Kidney (tissue), 14 donors: ENCODE measurements around the gene EDAR. TPM values are rescaled to one million over a fixed set of nuclear protein-coding genes. Genes with fewer than 3 reads are reported as not detected.

Experiments
- DNase-seq, 5 donors: peaks; one replicate each; pipeline ENCODE4 v3.0.0-alpha.2; 2013 to 2020
- FAIRE-seq: peaks from 2 replicates; lab custom pipeline; 2012; peaks lifted over from hg19 to GRCh38; lab: Jason Lieb, UNC
- H3K27ac ChIP-seq, 2 donors: one replicate each; pipeline ENCODE4 v1.7.0; 2013; ENCODE audit warnings: low read depth in 2 of 2, low read length in 2 of 2, inconsistent platforms in 1 of 2
- H3K27me3 ChIP-seq: one replicate; pipeline ENCODE4 v1.7.1; 2013; ENCODE audit warnings: low read length, inconsistent platforms; ENCODE audit not compliant: control insufficient read depth, insufficient read depth
- H3K36me3 ChIP-seq, 3 donors: one replicate each; pipeline versions ENCODE4 v1.7.0 to v1.7.1; 2013; ENCODE audit warnings: low read length in 3 of 3, control low read depth in 1 of 3, inconsistent platforms in 1 of 3; ENCODE audit not compliant: insufficient read depth in 3 of 3, control insufficient read depth in 2 of 3
- H3K4me1 ChIP-seq, 3 donors: one replicate each; pipeline versions ENCODE4 v1.7.0 to v1.7.1; 2013; ENCODE audit warnings: low read length in 3 of 3, inconsistent platforms in 1 of 3, low read depth in 1 of 3; ENCODE audit not compliant: control insufficient read depth in 2 of 3, insufficient read depth in 2 of 3
- H3K4me3 ChIP-seq, 3 donors: one replicate each; pipeline versions ENCODE4 v1.7.0 to v1.8.1; 2013; ENCODE audit warnings: low read length in 3 of 3, control low read depth in 1 of 3, inconsistent platforms in 1 of 3
- H3K9ac ChIP-seq, 3 donors: one replicate each; pipeline versions ENCODE4 v1.7.0 to v1.7.1; 2013; ENCODE audit warnings: low read length in 3 of 3, control low read depth in 1 of 3, inconsistent platforms in 1 of 3
- H3K9me3 ChIP-seq, 3 donors: one replicate each; pipeline versions ENCODE4 v1.7.0 to v1.7.1; 2013; ENCODE audit warnings: low read length in 3 of 3, control low read depth in 1 of 3, inconsistent platforms in 1 of 3; ENCODE audit not compliant: control insufficient read depth in 2 of 3, insufficient read depth in 1 of 3
- CTCF ChIP-seq: IDR thresholded peaks from 3 replicates; pipeline ENCODE4 v1.5.1; 2012; ENCODE audit warnings: mild to moderate bottlenecking, moderate library complexity, borderline replicate concordance; ENCODE audit not compliant: insufficient read depth; ENCODE audit errors: extremely low read depth
- intact Hi-C: fragments of 100-400 bp; cut with DNase I; formaldehyde crosslinking; loops from one replicate; pipeline ENCODE4 v1.11.1; 2022
- polyA plus RNA-seq: library from polyadenylated mRNA; stranded (reverse); fragments of 350-450 nt; fragmentation: Illumina TruSeq; extraction: RNeasy Lipid Tissue Mini Kit (QIAGEN cat#74804); gene quantifications from one replicate; pipeline ENCODE4 v1.2.3, GENCODE V29; 2014; ENCODE audit warnings: low read depth, low replicate concordance; ENCODE audit not compliant: insufficient read depth
- total RNA-seq: library from RNA; stranded (reverse); fragmentation: NEBNext Ultra II Directional; extraction: Animal tissue kit (Norgen Biotek cat#: 25700); gene quantifications from one replicate; pipeline ENCODE4 v1.2.1, GENCODE V29; 2021
- donor health status: control.
- donor health status: control.
- donor health status: control.
- donor health status: control.
- donor health status: control.
- donor health status: DM: yes; HTN: yes; CAD: no.
- donor health status: Normal renal cell carcinoma (clear cell type).

The EDAR gene
- total and polyA plus RNA-seq, 2 donors from 2014 or later: 0.17 to 3.1 TPM

DNA sequence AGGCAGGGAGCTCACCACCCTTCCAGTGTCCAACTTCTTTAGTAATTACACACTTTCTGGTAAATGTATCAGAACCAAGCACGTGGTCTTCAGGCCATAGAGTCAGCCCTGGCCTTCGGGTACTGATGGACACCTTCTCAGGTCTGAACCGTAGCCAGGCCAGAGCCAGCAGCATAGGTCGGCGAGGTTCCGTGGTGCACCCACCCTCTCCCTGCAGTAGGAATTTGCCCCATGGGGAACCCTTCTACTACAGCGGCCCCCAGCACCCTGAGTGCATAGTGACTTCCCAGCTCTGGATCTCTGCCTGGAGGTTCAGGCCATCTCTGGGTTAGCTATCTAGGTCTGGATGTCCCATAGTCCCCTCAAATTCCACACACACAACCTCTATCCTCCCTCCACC lies 61.6 kb downstream of the EDAR start:
- DNase-seq (peak in 1 of 5 donors; percentile 30), FAIRE-seq (no peak)
- Histone ChIP-seq H3K27me3 (no peaks in the 10 kb centered on the region), H3K36me3 (no peaks in the 10 kb centered on the region), H3K4me3 (no peak overlapping the region), H3K9ac (no peak overlapping the region), H3K4me1 (peaks cover 0 to 6% (median 0%) of the 10 kb centered on the region in 3 donors), H3K27ac (no peak overlapping the region), H3K9me3 (no peaks in the 10 kb centered on the region)
- intact Hi-C loops: no loop called here
- TF ChIP-seq CTCF: no peak

DNA sequence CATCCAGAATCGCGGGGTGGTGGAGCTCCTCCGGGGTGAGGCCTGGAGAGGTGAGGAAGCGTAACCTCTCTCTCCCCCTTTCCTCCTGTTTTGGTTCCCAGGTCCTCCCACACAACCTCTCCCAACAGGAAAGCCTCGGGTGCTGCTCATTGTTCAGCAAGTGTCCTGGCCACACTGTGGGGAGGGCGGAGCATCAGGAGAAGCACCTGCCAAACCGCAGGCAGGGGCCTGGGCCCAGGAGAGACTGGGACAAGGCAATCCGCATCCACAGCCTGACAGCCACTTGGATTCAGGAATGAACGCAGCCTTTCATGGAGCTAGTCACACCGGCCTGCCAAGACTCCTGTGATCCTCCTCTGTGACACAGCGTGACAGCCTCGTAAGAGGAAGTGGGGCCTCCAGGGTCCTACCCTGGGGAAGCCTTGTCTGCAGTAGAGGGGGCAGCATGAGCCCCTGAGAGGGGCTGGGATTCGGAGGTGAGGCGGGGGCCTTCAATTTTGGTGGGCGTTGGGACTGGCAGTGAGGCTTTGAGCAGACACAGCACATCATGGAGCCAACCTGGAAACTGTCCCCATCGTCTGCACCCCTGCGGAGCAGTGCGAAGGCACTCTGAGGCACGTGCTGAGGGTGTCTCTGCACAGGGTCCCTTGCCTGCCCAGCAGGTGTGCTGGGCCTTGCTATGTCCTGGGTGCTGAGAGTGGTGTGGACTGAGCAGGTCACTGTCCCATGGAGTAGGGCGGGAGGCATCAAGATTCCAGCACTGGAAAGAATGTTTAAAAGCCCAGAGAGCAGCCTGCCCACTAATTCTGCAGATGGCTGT lies 62.2 kb downstream of the EDAR start:
- Histone ChIP-seq H3K4me1 (peaks cover 0 to 5% (median 0%) of the 10 kb centered on the region in 3 donors), H3K9me3 (no peaks in the 10 kb centered on the region), H3K27ac (no peak overlapping the region), H3K36me3 (no peaks in the 10 kb centered on the region), H3K9ac (no peak overlapping the region), H3K27me3 (no peaks in the 10 kb centered on the region), H3K4me3 (no peak overlapping the region)
- intact Hi-C loops: no loop called here
- DNase-seq (peak in 1 of 5 donors; percentile 59), FAIRE-seq (no peak)
- TF ChIP-seq CTCF: no peak

DNA sequence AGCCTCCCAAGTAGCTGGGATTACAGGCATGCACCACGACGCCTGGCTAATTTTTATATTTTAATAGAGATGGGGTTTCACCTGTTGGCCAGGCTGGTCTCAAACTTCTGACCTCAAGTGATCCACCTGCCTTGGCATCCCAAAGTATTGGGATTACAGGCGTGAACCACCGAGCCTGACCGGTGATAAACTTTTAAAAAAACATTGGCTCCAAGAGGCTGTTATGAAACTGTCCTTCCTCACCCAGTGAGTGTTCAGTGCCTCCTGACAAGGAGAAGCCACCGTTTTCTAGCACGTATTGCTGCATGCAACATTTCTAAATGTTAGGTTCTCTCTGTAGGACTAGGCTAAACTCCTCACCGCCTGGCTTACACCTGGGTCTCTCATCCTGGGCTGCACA lies 63.3 kb downstream of the EDAR start:
- Histone ChIP-seq H3K36me3 (no peaks in the 10 kb centered on the region), H3K27ac (no peak overlapping the region), H3K4me1 (no peaks in the 10 kb centered on the region), H3K4me3 (no peak overlapping the region), H3K9me3 (no peaks in the 10 kb centered on the region), H3K27me3 (no peaks in the 10 kb centered on the region), H3K9ac (no peak overlapping the region)
- FAIRE-seq: no peak
- peak in 2 of 5 donors; percentile 3 to 12 for DNase-seq
- no peak for TF ChIP-seq CTCF
- intact Hi-C loops: no loop called here
